Left ventricle myocardium inferior (tissue), 1 donor: ENCODE measurements around the gene ERLEC1. TPM values are rescaled to one million over a fixed set of nuclear protein-coding genes. Genes with fewer than 3 reads are reported as not detected.

Experiments used
- DNase-seq: peaks from one replicate; pipeline ENCODE4 v3.0.0-alpha.2; 2020
- H3K27ac ChIP-seq: fragments of 200-600 bp; replicated peaks from 2 replicates; pipeline ENCODE4 v1.8.0; 2021
- H3K27me3 ChIP-seq: fragments of 200-600 bp; 2 replicates; pipeline ENCODE4 v1.8.0; 2021; ENCODE audit warnings: low read depth
- H3K36me3 ChIP-seq: fragments of 200-600 bp; 2 replicates; pipeline ENCODE4 v1.8.0; 2021
- H3K4me1 ChIP-seq: fragments of 200-600 bp; 2 replicates; pipeline ENCODE4 v1.8.0; 2021
- H3K4me3 ChIP-seq: fragments of 200-600 bp; 2 replicates; pipeline ENCODE4 v1.8.0; 2021; ENCODE audit warnings: mild to moderate bottlenecking, moderate library complexity
- H3K9me3 ChIP-seq: fragments of 200-600 bp; replicated peaks from 2 replicates; pipeline ENCODE4 v1.8.0; 2021
- intact Hi-C: fragments of 100-400 bp; cut with micrococcal nuclease; formaldehyde crosslinking; loops from one replicate; pipeline ENCODE4 v1.11.0; 2022
- total RNA-seq: library from RNA; stranded (reverse); fragmentation: NEBNext Ultra II Directional; extraction: Animal tissue kit (Norgen Biotek cat#: 25700); gene quantifications from one replicate; pipeline ENCODE4 v1.2.1, GENCODE V29; 2021
- TF ChIP-seq, protein P1 (sequence below): fragments of 200-600 bp; IDR thresholded peaks from 2 replicates; pipeline ENCODE4 v1.8.0; 2021; ENCODE audit warnings: antibody characterized with exemption, mild to moderate bottlenecking, borderline replicate concordance
- donor health status: DM: no; HTN: yes; CAD: no; lungs with severe emphysema.

Gene ERLEC1
- total RNA-seq, 1 donor from 2014 or later = 44.3 TPM

DNA sequence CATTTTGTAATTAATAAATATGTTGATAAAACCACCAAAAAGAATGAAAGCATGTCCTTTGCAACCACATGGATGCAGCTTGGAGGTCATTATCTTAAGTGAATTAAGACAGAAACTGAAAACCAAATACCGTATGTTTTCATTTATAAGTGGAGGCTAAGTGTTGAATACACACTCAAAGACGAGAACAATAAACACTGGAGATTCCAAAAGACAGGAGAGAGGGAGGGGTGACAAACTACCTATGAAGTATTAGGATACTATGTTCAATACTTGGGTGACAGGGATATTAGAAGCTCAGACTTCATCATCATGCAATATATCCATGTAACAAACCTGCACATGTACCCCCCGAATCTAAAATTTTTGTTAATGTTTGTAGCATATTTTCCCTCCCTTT is 7.0 kb downstream of the ERLEC1 start:
- Histone ChIP-seq H3K36me3 (peaks cover 46% of the 10 kb centered on the region), H3K4me1 (peaks cover 15% of the 10 kb centered on the region), H3K4me3 (no peak overlapping the region), H3K9me3 (no peaks in the 10 kb centered on the region), H3K27me3 (no peaks in the 10 kb centered on the region), H3K27ac (no peak overlapping the region)
- no peak for DNase-seq
- intact Hi-C loops = no loop called here
- TF ChIP-seq, protein P1, sequence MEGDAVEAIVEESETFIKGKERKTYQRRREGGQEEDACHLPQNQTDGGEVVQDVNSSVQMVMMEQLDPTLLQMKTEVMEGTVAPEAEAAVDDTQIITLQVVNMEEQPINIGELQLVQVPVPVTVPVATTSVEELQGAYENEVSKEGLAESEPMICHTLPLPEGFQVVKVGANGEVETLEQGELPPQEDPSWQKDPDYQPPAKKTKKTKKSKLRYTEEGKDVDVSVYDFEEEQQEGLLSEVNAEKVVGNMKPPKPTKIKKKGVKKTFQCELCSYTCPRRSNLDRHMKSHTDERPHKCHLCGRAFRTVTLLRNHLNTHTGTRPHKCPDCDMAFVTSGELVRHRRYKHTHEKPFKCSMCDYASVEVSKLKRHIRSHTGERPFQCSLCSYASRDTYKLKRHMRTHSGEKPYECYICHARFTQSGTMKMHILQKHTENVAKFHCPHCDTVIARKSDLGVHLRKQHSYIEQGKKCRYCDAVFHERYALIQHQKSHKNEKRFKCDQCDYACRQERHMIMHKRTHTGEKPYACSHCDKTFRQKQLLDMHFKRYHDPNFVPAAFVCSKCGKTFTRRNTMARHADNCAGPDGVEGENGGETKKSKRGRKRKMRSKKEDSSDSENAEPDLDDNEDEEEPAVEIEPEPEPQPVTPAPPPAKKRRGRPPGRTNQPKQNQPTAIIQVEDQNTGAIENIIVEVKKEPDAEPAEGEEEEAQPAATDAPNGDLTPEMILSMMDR = no peak

DNA sequence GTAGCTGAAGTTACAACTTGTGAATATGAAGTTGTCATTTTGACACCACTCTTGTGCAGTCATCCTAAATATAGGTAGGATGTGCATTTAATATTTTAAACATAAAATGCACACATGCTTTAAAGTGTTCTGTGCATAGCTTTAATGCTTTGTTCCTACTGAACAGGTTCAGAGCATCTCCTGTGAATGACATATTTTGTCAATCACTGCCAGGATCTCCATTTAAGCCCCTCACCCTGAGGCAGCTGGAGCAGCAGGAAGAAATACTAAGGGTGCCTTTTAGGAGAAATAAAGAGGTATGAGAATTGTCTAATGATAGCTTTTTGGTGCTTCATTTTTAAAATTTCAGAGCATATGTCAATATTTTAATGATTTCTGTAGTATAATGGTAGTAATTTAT is 14.7 kb downstream of the ERLEC1 start:
- H3K27ac ChIP-seq = no peak overlapping the region
- H3K4me3 ChIP-seq = no peak overlapping the region
- peaks cover 9% of the 10 kb centered on the region for H3K4me1 ChIP-seq
- DNase-seq = no peak
- intact Hi-C loops = no loop called here
- H3K36me3 ChIP-seq = peaks cover 96% of the 10 kb centered on the region
- TF ChIP-seq, protein P1 = no peak
- no peaks in the 10 kb centered on the region for H3K9me3 ChIP-seq
- H3K27me3 ChIP-seq = no peaks in the 10 kb centered on the region

DNA sequence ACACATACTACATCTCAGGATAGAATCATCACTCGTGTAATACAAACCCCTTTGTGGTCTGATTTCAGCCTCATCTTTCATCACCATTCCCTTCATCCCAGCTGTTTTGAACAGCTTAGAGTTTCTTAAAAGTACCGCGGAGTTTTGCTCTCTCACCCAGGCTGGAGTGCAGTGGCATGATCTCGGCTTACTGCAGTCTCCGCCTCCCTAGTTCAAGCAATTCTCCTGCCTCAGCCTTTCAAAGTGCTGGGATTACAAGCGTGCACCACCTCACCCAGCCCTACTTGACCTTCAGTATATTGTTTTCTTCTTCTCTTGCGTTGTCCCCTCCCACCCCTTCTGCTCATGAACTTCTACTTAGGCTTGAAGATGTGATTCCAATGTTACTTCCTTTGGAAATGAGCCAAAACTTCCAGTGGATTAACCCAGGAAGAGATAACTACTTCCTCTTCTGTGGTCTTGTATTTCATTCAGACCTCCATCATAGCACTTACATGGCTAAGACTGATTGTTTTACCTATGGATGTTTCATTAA is 15.8 kb downstream of the ERLEC1 start:
- no peak overlapping the region for H3K27ac ChIP-seq
- H3K4me1 ChIP-seq = peaks cover 9% of the 10 kb centered on the region
- intact Hi-C loops = no loop called here
- no peaks in the 10 kb centered on the region for H3K27me3 ChIP-seq
- peaks cover 98% of the 10 kb centered on the region for H3K36me3 ChIP-seq
- no peaks in the 10 kb centered on the region for H3K9me3 ChIP-seq
- no peak for DNase-seq
- TF ChIP-seq, protein P1 = no peak
- H3K4me3 ChIP-seq = no peak overlapping the region

DNA sequence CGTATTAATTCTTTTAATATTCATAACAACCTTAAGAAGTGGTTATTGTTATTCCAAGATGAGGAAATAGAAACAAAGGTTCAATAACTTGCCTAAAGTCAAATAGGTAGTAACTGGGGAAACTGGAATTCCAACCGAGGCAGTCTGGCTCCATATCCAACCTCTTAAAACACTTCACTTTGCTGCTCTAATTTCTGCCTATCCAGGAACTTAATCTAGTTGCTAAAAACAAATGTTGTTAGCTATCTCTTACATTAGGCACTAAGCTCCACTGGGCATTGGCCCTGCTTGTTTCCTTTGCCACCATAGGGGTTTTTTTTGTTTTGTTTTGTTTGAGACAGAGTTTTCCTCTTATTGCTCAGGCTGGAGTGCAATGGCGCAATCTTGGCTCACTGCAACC is 24.8 kb downstream of the ERLEC1 start:
- Histone ChIP-seq H3K4me1 (peaks cover 22% of the 10 kb centered on the region), H3K4me3 (no peak overlapping the region), H3K9me3 (no peaks in the 10 kb centered on the region), H3K27ac (peak overlapping the region; percentile 50), H3K27me3 (no peaks in the 10 kb centered on the region), H3K36me3 (peaks cover 96% of the 10 kb centered on the region)
- TF ChIP-seq, protein P1 = no peak
- no peak for DNase-seq
- intact Hi-C loops = no loop called here

DNA sequence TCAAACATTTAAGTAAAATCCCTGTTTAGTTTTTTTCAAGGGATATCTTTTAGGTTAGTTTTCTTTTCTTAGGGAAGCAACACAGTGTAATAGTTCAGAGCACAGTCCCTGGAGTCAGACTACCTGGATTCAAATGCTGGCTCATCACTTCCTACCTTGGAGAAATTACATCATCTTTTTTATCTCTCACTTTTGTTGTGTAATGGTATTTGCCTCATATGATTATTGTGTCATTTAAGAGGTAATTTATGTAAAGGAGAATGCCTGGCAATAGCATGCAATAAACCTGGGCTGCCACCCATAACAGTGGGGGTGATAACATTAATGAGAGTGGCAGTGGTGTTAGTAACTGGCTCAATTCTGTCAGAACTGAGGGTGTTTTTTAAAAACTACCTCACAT is 26.3 kb downstream of the ERLEC1 start:
- Histone ChIP-seq H3K4me3 (no peak overlapping the region), H3K36me3 (peaks cover 94% of the 10 kb centered on the region), H3K4me1 (peaks cover 22% of the 10 kb centered on the region), H3K9me3 (no peaks in the 10 kb centered on the region), H3K27ac (peak overlapping the region; percentile 50), H3K27me3 (no peaks in the 10 kb centered on the region)
- TF ChIP-seq, protein P1 = no peak
- intact Hi-C loops = no loop called here
- DNase-seq = no peak
